Tibial artery (tissue), 4 donors: ENCODE data around the gene ODAD2.

Experiments used
- DNase-seq, 2 donors: peaks; one replicate each; pipeline ENCODE4 v3.0.0-alpha.2; 2019
- H3K27ac ChIP-seq, 2 donors: fragments of 200-600 bp; sonication (generic) in 1 of 2; 1 replicate in 1 of 2; 2 replicates in 1 of 2; pipeline ENCODE4 v1.5.1; 2018 to 2019; ENCODE audit warnings: mild to moderate bottlenecking in 1 of 2
- H3K27me3 ChIP-seq, 2 donors: fragments of 200-600 bp; sonication (generic) in 1 of 2; one replicate each; pipeline versions ENCODE4 v1.5.1 to v1.6.0; 2016 to 2019
- H3K36me3 ChIP-seq, 3 donors: fragments of 200-600 bp; sonication (generic) in 2 of 3; one replicate each; pipeline ENCODE4 v1.5.1; 2016 to 2019; ENCODE audit warnings: mild to moderate bottlenecking in 2 of 3
- H3K4me1 ChIP-seq, 4 donors: fragments of 200-600 bp; sonication (generic) in 2 of 4; 1 replicate in 3 of 4; 2 replicates in 1 of 4; pipeline ENCODE4 v1.5.1; 2016 to 2019
- H3K4me3 ChIP-seq, 2 donors: fragments of 200-600 bp; sonication (generic) in 1 of 2; 1 replicate in 1 of 2; 2 replicates in 1 of 2; pipeline ENCODE4 v1.5.1; 2018 to 2019; ENCODE audit warnings: mild to moderate bottlenecking in 2 of 2
- H3K9me3 ChIP-seq, 3 donors: fragments of 200-600 bp; sonication (generic) in 1 of 3; one replicate each; pipeline ENCODE4 v1.5.1; 2016 to 2019
- CTCF ChIP-seq, 2 experiments: fragments of 200-600 bp in 1 of 2; fragments of 450-650 bp in 1 of 2; IDR thresholded peaks; one replicate each; pipeline ENCODE4 v1.5.1; 2017 to 2019; ENCODE audit warnings: antibody characterized with exemption in 2 of 2, mild to moderate bottlenecking in 1 of 2, moderate library complexity in 1 of 2
- intact Hi-C: fragments of 100-400 bp; cut with DNase I; formaldehyde crosslinking; loops from one replicate; pipeline ENCODE4 v1.15.0; 2023; ENCODE audit warnings: low total_unique reads

ODAD2 gene

GRCh38 chr10:27815261-27815660 is 183.6 kb downstream of the ODAD2 start:
- H3K4me1 ChIP-seq = peaks cover 0 to 9% (median 5%) of the 10 kb centered on the region in 4 donors
- no peak overlapping the region for H3K27ac ChIP-seq
- no peak overlapping the region for H3K4me3 ChIP-seq
- H3K9me3 ChIP-seq = no peaks in the 10 kb centered on the region
- no peak for DNase-seq
- no peaks in the 10 kb centered on the region for H3K36me3 ChIP-seq
- intact Hi-C loops = no loop called here
- H3K27me3 ChIP-seq = no peaks in the 10 kb centered on the region
- no peak for TF ChIP-seq CTCF (IDR thresholded peaks at IDR 0.05)

- no peaks in the 10 kb centered on the region for H3K36me3 ChIP-seq
- no peaks in the 10 kb centered on the region for H3K27me3 ChIP-seq
- H3K4me1 ChIP-seq = peaks cover 0 to 18% (median 7%) of the 10 kb centered on the region in 4 donors
- H3K4me3 ChIP-seq = peak overlapping the region in 1 of 2 donors; percentile 8
- DNase-seq = no peak
- no peaks in the 10 kb centered on the region for H3K9me3 ChIP-seq
- intact Hi-C loops = no loop called here
- no peak for TF ChIP-seq CTCF (IDR thresholded peaks at IDR 0.05)
- peak overlapping the region in 1 of 2 donors; percentile 28 for H3K27ac ChIP-seq
Observed at GRCh38 chr10:27805180-27805579, 193.7 kb downstream of the ODAD2 start.

GRCh38 chr10:27804136-27804535 is 194.7 kb downstream of the ODAD2 start:
- no peak for DNase-seq
- intact Hi-C loops = no loop called here
- Histone ChIP-seq H3K4me3 (no peak overlapping the region), H3K27me3 (no peaks in the 10 kb centered on the region), H3K4me1 (peaks cover 0 to 18% (median 7%) of the 10 kb centered on the region in 4 donors), H3K27ac (peak overlapping the region in 1 of 2 donors; percentile 28), H3K9me3 (no peaks in the 10 kb centered on the region), H3K36me3 (no peaks in the 10 kb centered on the region)
- no peak for TF ChIP-seq CTCF (IDR thresholded peaks at IDR 0.05)

GRCh38 chr10:27801171-27801785 is 197.6 kb downstream of the ODAD2 start:
- H3K36me3 ChIP-seq = no peaks in the 10 kb centered on the region
- H3K4me1 ChIP-seq = peaks cover 0 to 18% (median 7%) of the 10 kb centered on the region in 4 donors
- H3K9me3 ChIP-seq = no peaks in the 10 kb centered on the region
- no peak for DNase-seq
- intact Hi-C loops = no loop called here
- H3K27me3 ChIP-seq = no peaks in the 10 kb centered on the region
- no peak overlapping the region for H3K4me3 ChIP-seq
- H3K27ac ChIP-seq = no peak overlapping the region
- TF ChIP-seq CTCF (IDR thresholded peaks at IDR 0.05) = no peak

GRCh38 chr10:27799046-27799445 is 199.8 kb downstream of the ODAD2 start:
- no peak for DNase-seq
- intact Hi-C loops = no loop called here
- Histone ChIP-seq H3K27ac (no peak overlapping the region), H3K27me3 (no peaks in the 10 kb centered on the region), H3K4me1 (peaks cover 0 to 15% (median 0%) of the 10 kb centered on the region in 4 donors), H3K9me3 (no peaks in the 10 kb centered on the region), H3K36me3 (no peaks in the 10 kb centered on the region), H3K4me3 (no peak overlapping the region)
- TF ChIP-seq CTCF (IDR thresholded peaks at IDR 0.05) = no peak
